CD4-positive, CD25-positive, alpha-beta regulatory T cell (primary cell): Measurements from ENCODE around the gene ARMC7. TPM values are rescaled to one million over a fixed set of nuclear protein-coding genes. Genes with fewer than 3 reads are reported as not detected.

Experiments
- ATAC-seq, 2 donors: fragments of 150-1000 bp; cut with Tn5 transposase; one replicate each; pipeline ENCODE4 v1.10.0; 2021; ENCODE audit warnings: low read depth in 2 of 2, moderate number of reproducible peaks in 2 of 2, moderate library complexity in 1 of 2
- DNase-seq, 3 donors: peaks; one replicate each; pipeline versions ENCODE4 v3.0.0 to v3.0.0-alpha.2; 2012 to 2022; ENCODE audit warnings: mixed read lengths in 1 of 3
- H3K27ac ChIP-seq: one replicate; pipeline ENCODE4 v1.7.0; 2013; ENCODE audit warnings: mild to moderate bottlenecking, low read length; ENCODE audit not compliant: insufficient read depth, poor library complexity, severe bottlenecking
- H3K27me3 ChIP-seq: one replicate; pipeline ENCODE4 v1.7.0; 2013; ENCODE audit warnings: low read length; ENCODE audit not compliant: control insufficient read depth, insufficient read depth
- H3K36me3 ChIP-seq: one replicate; pipeline ENCODE4 v1.7.0; 2013; ENCODE audit warnings: mild to moderate bottlenecking, low read length, moderate library complexity; ENCODE audit not compliant: control insufficient read depth, insufficient read depth
- H3K4me1 ChIP-seq: 2 replicates; pipeline ENCODE4 v1.7.0; 2013; ENCODE audit warnings: mild to moderate bottlenecking, low read length; ENCODE audit not compliant: insufficient read depth, control insufficient read depth, poor library complexity, severe bottlenecking
- H3K4me3 ChIP-seq: one replicate; pipeline ENCODE4 v1.7.0; 2013; ENCODE audit warnings: low read depth, mild to moderate bottlenecking, low read length, moderate library complexity
- H3K9me3 ChIP-seq, 2 experiments: 1 replicate in 1 of 2; 2 replicates in 1 of 2; pipeline ENCODE4 v1.7.0; 2013; ENCODE audit warnings: low read length in 2 of 2, mild to moderate bottlenecking in 1 of 2, moderate library complexity in 1 of 2; ENCODE audit not compliant: control insufficient read depth in 2 of 2
- H3K27ac Mint-ChIP-seq, 3 donors: one replicate each; pipeline ENCODE4 v1.8.0; 2020 to 2022; ENCODE audit warnings: mild to moderate bottlenecking in 3 of 3, mixed read lengths in 3 of 3, moderate library complexity in 2 of 3
- H3K27me3 Mint-ChIP-seq: one replicate; pipeline ENCODE4 v1.8.0; 2022; ENCODE audit warnings: mild to moderate bottlenecking, mixed read lengths
- H3K36me3 Mint-ChIP-seq: one replicate; pipeline ENCODE4 v1.8.0; 2020; ENCODE audit warnings: mixed read lengths
- H3K4me1 Mint-ChIP-seq, 4 donors: one replicate each; pipeline ENCODE4 v1.8.0; 2020 to 2022; ENCODE audit warnings: mixed read lengths in 4 of 4, mild to moderate bottlenecking in 1 of 4
- H3K4me3 Mint-ChIP-seq, 4 donors: one replicate each; pipeline ENCODE4 v1.8.0; 2020 to 2022; ENCODE audit warnings: mild to moderate bottlenecking in 4 of 4, mixed read lengths in 4 of 4, moderate library complexity in 3 of 4
- H3K9me3 Mint-ChIP-seq, 7 donors: one replicate each; pipeline ENCODE4 v1.8.0; 2020 to 2022; ENCODE audit warnings: mixed read lengths in 7 of 7, mild to moderate bottlenecking in 3 of 7, moderate library complexity in 2 of 7
- polyA plus RNA-seq, 4 donors: library from polyadenylated mRNA; unstranded; fragments of 300-500 nt; fragmentation: Illumina TruSeq; gene quantifications; one replicate each; pipeline ENCODE4 v1.2.3, GENCODE V29; 2021
- total RNA-seq: library from RNA; stranded (reverse); gene quantifications from one replicate; pipeline ENCODE4 v1.2.3, GENCODE V29; 2022

Gene ARMC7
- total RNA-seq (12.8 TPM), polyA plus RNA-seq (1 to 10 TPM; 3.1 to 4.6 (median 4.2) TPM)

GRCh38 chr17:75109407-75110233 is at the start of gene ARMC7:
ARMC7 (plus strand) TSS chr17:75109969; CDS start chr17:75110289, 320 bp downstream.
- DNase-seq (peak; percentile 87 to 89 (median 88)), ATAC-seq (peak; percentile 79 to 81)
- Mint-ChIP-seq H3K4me1 (peaks cover 14 to 41% (median 28%) of the 10 kb centered on the region in 4 donors), H3K36me3 (peaks cover 10% of the 10 kb centered on the region), H3K9me3 (peaks cover 0 to 2% (median 0%) of the 10 kb centered on the region in 7 donors), H3K4me3 (peak within 1 kb of the TSS; percentile 91 to 92 (median 92)), H3K27ac (peak within 1 kb of the TSS; percentile 69 to 91 (median 89)), H3K27me3 (no peaks in the 10 kb centered on the region)
- peaks cover 35% of the 10 kb centered on the region for H3K4me1 ChIP-seq
- no peaks in the 10 kb centered on the region for H3K9me3 ChIP-seq
- peak within 1 kb of the TSS; percentile 74 for H3K27ac ChIP-seq
- no peaks in the 10 kb centered on the region for H3K36me3 ChIP-seq
- H3K4me3 ChIP-seq: peak within 1 kb of the TSS; percentile 74
- H3K27me3 ChIP-seq: no peaks in the 10 kb centered on the region

- H3K36me3 Mint-ChIP-seq: peaks cover 26% of the 10 kb centered on the region
- Histone ChIP-seq H3K27me3 (no peaks in the 10 kb centered on the region), H3K4me1 (no peaks in the 10 kb centered on the region), H3K9me3 (no peaks in the 10 kb centered on the region), H3K27ac (no peak overlapping the region), H3K36me3 (peaks cover 56% of the 10 kb centered on the region), H3K4me3 (no peak overlapping the region)
- no peaks in the 10 kb centered on the region for H3K9me3 Mint-ChIP-seq
- H3K4me3 Mint-ChIP-seq: no peak overlapping the region
- no peaks in the 10 kb centered on the region for H3K27me3 Mint-ChIP-seq
- H3K4me1 Mint-ChIP-seq: peaks cover 4 to 10% (median 7%) of the 10 kb centered on the region in 4 donors
- ATAC-seq (no peak), DNase-seq (no peak)
- H3K27ac Mint-ChIP-seq: peak overlapping the region in 1 of 3 donors; percentile 75
Observed at GRCh38 chr17:75060434-75061054, 49.2 kb upstream of the ARMC7 start.

- peaks cover 56% of the 10 kb centered on the region for H3K36me3 ChIP-seq
- H3K4me3 Mint-ChIP-seq: no peak overlapping the region
- no peak for ATAC-seq
Observed at GRCh38 chr17:75061055-75061438, 48.7 kb upstream of the ARMC7 start.

GRCh38 chr17:75061618-75062017 is 48.2 kb upstream of the ARMC7 start:
- Mint-ChIP-seq H3K9me3 (no peaks in the 10 kb centered on the region), H3K27me3 (no peaks in the 10 kb centered on the region), H3K27ac (peak overlapping the region in 2 of 3 donors; percentile 67 to 69), H3K36me3 (peaks cover 20% of the 10 kb centered on the region), H3K4me3 (no peak overlapping the region), H3K4me1 (peaks cover 0 to 17% (median 5%) of the 10 kb centered on the region in 4 donors)
- Histone ChIP-seq H3K9me3 (no peaks in the 10 kb centered on the region), H3K36me3 (peaks cover 56% of the 10 kb centered on the region), H3K4me1 (no peaks in the 10 kb centered on the region), H3K27ac (no peak overlapping the region), H3K4me3 (no peak overlapping the region), H3K27me3 (no peaks in the 10 kb centered on the region)
- ATAC-seq: no peak
- no peak for DNase-seq

More at GRCh38 chr17:75061055-75061438, 48.7 kb upstream of the ARMC7 start:
- Histone ChIP-seq H3K27me3 (no peaks in the 10 kb centered on the region), H3K4me3 (no peak overlapping the region), H3K4me1 (no peaks in the 10 kb centered on the region), H3K27ac (no peak overlapping the region), H3K9me3 (no peaks in the 10 kb centered on the region)
- no peaks in the 10 kb centered on the region for H3K27me3 Mint-ChIP-seq
- no peaks in the 10 kb centered on the region for H3K9me3 Mint-ChIP-seq
- H3K27ac Mint-ChIP-seq: no peak overlapping the region
- peaks cover 3 to 12% (median 7%) of the 10 kb centered on the region in 4 donors for H3K4me1 Mint-ChIP-seq
- peaks cover 26% of the 10 kb centered on the region for H3K36me3 Mint-ChIP-seq
- no peak for DNase-seq

GRCh38 chr17:75063201-75063600 is 46.6 kb upstream of the ARMC7 start:
- H3K9me3 Mint-ChIP-seq: no peaks in the 10 kb centered on the region
- Histone ChIP-seq H3K36me3 (peaks cover 56% of the 10 kb centered on the region), H3K4me3 (no peak overlapping the region), H3K9me3 (no peaks in the 10 kb centered on the region), H3K4me1 (peaks cover 6% of the 10 kb centered on the region), H3K27me3 (no peaks in the 10 kb centered on the region), H3K27ac (no peak overlapping the region)
- no peak overlapping the region for H3K4me3 Mint-ChIP-seq
- DNase-seq (no peak), ATAC-seq (no peak)
- H3K36me3 Mint-ChIP-seq: peaks cover 19% of the 10 kb centered on the region
- H3K27me3 Mint-ChIP-seq: no peaks in the 10 kb centered on the region
- H3K4me1 Mint-ChIP-seq: peaks cover 0 to 22% (median 10%) of the 10 kb centered on the region in 4 donors
- peak overlapping the region in 1 of 3 donors; percentile 14 for H3K27ac Mint-ChIP-seq

GRCh38 chr17:75063626-75064025 is 46.1 kb upstream of the ARMC7 start:
- H3K4me3 ChIP-seq: no peak overlapping the region
- H3K27me3 Mint-ChIP-seq: no peaks in the 10 kb centered on the region
- peaks cover 56% of the 10 kb centered on the region for H3K36me3 ChIP-seq
- H3K4me1 Mint-ChIP-seq: peaks cover 0 to 24% (median 11%) of the 10 kb centered on the region in 4 donors
- no peak overlapping the region for H3K27ac ChIP-seq
- ATAC-seq: no peak
- peaks cover 19% of the 10 kb centered on the region for H3K36me3 Mint-ChIP-seq
- H3K27me3 ChIP-seq: no peaks in the 10 kb centered on the region
- no peaks in the 10 kb centered on the region for H3K9me3 ChIP-seq
- peaks cover 6% of the 10 kb centered on the region for H3K4me1 ChIP-seq
- H3K27ac Mint-ChIP-seq: no peak overlapping the region
- no peaks in the 10 kb centered on the region for H3K9me3 Mint-ChIP-seq
- H3K4me3 Mint-ChIP-seq: no peak overlapping the region
- no peak for DNase-seq

- Mint-ChIP-seq H3K4me1 (peaks cover 0 to 27% (median 13%) of the 10 kb centered on the region in 4 donors), H3K36me3 (peaks cover 19% of the 10 kb centered on the region), H3K27me3 (no peaks in the 10 kb centered on the region), H3K27ac (no peak overlapping the region), H3K9me3 (no peaks in the 10 kb centered on the region), H3K4me3 (no peak overlapping the region)
- H3K4me1 ChIP-seq: peaks cover 6% of the 10 kb centered on the region
- peaks cover 55% of the 10 kb centered on the region for H3K36me3 ChIP-seq
- no peak overlapping the region for H3K4me3 ChIP-seq
- H3K27ac ChIP-seq: no peak overlapping the region
- ATAC-seq (no peak), DNase-seq (no peak)
- no peaks in the 10 kb centered on the region for H3K27me3 ChIP-seq
- H3K9me3 ChIP-seq: no peaks in the 10 kb centered on the region
Observed at GRCh38 chr17:75064040-75064439, 45.7 kb upstream of the ARMC7 start.
